HEK293 (cell line): Measurements from ENCODE around the gene ADA.
A peak's percentile ranks its signal among the peaks of the same experiment; 100 is the strongest.

Experiments used
- CTCF ChIA-PET: fragments of 350-600 bp; formaldehyde crosslinking; extraction: SDS; loops from one replicate; lab custom pipeline; 2021; ENCODE audit warnings: antibody characterized with exemption; lab: Yijun Ruan, JAX
- POLR2A ChIA-PET: fragments of 300-600 bp; formaldehyde crosslinking; extraction: SDS; loops from one replicate; lab custom pipeline; 2020; ENCODE audit warnings: antibody characterized with exemption, inconsistent platforms; lab: Yijun Ruan, JAX
- H3K27ac ChIP-seq: fragments of 200-500 bp; sonication (Bioruptor generic); 2 replicates; pipeline ENCODE4 v1.5.1; 2014; ENCODE audit warnings: low read depth, low read length, control low read depth, inconsistent platforms; ENCODE audit errors: extremely low read depth
- H3K36me3 ChIP-seq, 2 experiments: fragments of 200-500 bp in 1 of 2; sonication (Bioruptor generic) in 1 of 2; 1 replicate in 1 of 2; 2 replicates in 1 of 2; pipeline ENCODE4 v1.5.1; 2014 to 2017; ENCODE audit warnings: inconsistent platforms in 2 of 2, low read length in 2 of 2; ENCODE audit not compliant: control insufficient read depth in 2 of 2, insufficient read depth in 1 of 2
- H3K4me1 ChIP-seq: fragments of 200-500 bp; sonication (Bioruptor generic); 2 replicates; pipeline ENCODE4 v1.5.1; 2014; ENCODE audit warnings: mild to moderate bottlenecking, low read length, inconsistent platforms; ENCODE audit not compliant: control insufficient read depth, insufficient read depth
- H3K4me3 ChIP-seq: 2 replicates; pipeline ENCODE4 v1.5.1; 2011; ENCODE audit warnings: low read depth, mild to moderate bottlenecking, control low read depth, low read length, moderate library complexity
- H3K9me3 ChIP-seq: fragments of 200-500 bp; sonication (Bioruptor generic); 2 replicates; pipeline ENCODE4 v1.5.1; 2014; ENCODE audit warnings: low read depth, low read length, inconsistent platforms; ENCODE audit not compliant: control insufficient read depth, insufficient read depth
- GLI4 ChIP-seq: fragments of 450-650 bp; formaldehyde crosslinking; IDR thresholded peaks from 2 replicates; pipeline ENCODE4 v1.5.1; 2016; ENCODE audit warnings: missing biosample characterization, missing genetic modification characterization
- HOXD13 ChIP-seq: sonication (generic); formaldehyde crosslinking; IDR thresholded peaks from 2 replicates; pipeline ENCODE4 v1.8.0; 2022; ENCODE audit warnings: missing genetic modification reagents, borderline replicate concordance
- WT1 ChIP-seq: fragments of 450-650 bp; formaldehyde crosslinking; IDR thresholded peaks from 2 replicates; pipeline ENCODE4 v1.5.1; 2016; ENCODE audit warnings: missing biosample characterization, missing genetic modification characterization
- YY2 ChIP-seq: fragments of 450-650 bp; formaldehyde crosslinking; IDR thresholded peaks from 2 replicates; pipeline ENCODE4 v1.5.1; 2016; ENCODE audit warnings: missing biosample characterization, missing genetic modification characterization
- ZBTB20 ChIP-seq: fragments of 450-650 bp; formaldehyde crosslinking; IDR thresholded peaks from 2 replicates; pipeline ENCODE4 v1.5.1; 2016; ENCODE audit warnings: missing biosample characterization, missing genetic modification characterization
- ZBTB7A ChIP-seq: fragments of 450-650 bp; formaldehyde crosslinking; IDR thresholded peaks from 2 replicates; pipeline ENCODE4 v1.5.1; 2016; ENCODE audit warnings: low read depth, missing biosample characterization, missing genetic modification characterization
- ZEB2 ChIP-seq: fragments of 450-650 bp; formaldehyde crosslinking; IDR thresholded peaks from 2 replicates; pipeline ENCODE4 v1.5.1; 2016; ENCODE audit warnings: missing biosample characterization, missing genetic modification characterization
- ZFP37 ChIP-seq: fragments of 450-650 bp; formaldehyde crosslinking; IDR thresholded peaks from 2 replicates; pipeline ENCODE4 v1.5.1; 2016; ENCODE audit warnings: missing biosample characterization, missing genetic modification characterization
- ZNF121 ChIP-seq: fragments of 450-650 bp; formaldehyde crosslinking; IDR thresholded peaks from 2 replicates; pipeline ENCODE4 v1.5.1; 2016; ENCODE audit warnings: missing biosample characterization, missing genetic modification characterization
- ZNF133 ChIP-seq: fragments of 450-650 bp; formaldehyde crosslinking; IDR thresholded peaks from 2 replicates; pipeline ENCODE4 v1.5.1; 2016; ENCODE audit warnings: missing biosample characterization, missing genetic modification characterization
- ZNF140 ChIP-seq: fragments of 450-650 bp; formaldehyde crosslinking; IDR thresholded peaks from 2 replicates; pipeline ENCODE4 v1.5.1; 2016; ENCODE audit warnings: missing biosample characterization, missing genetic modification characterization
- ZNF148 ChIP-seq: fragments of 450-650 bp; formaldehyde crosslinking; IDR thresholded peaks from 2 replicates; pipeline ENCODE4 v1.5.0; 2017; ENCODE audit warnings: missing biosample characterization, missing genetic modification characterization, borderline replicate concordance
- ZNF155 ChIP-seq: fragments of 450-650 bp; formaldehyde crosslinking; IDR thresholded peaks from 2 replicates; pipeline ENCODE4 v1.5.1; 2016; ENCODE audit warnings: missing biosample characterization, missing genetic modification characterization
- ZNF184 ChIP-seq: fragments of 450-650 bp; IDR thresholded peaks from 2 replicates; pipeline ENCODE4 v1.5.1; 2018; ENCODE audit warnings: missing biosample characterization, mild to moderate bottlenecking, missing genetic modification characterization
- ZNF2 ChIP-seq: fragments of 450-650 bp; formaldehyde crosslinking; IDR thresholded peaks from 2 replicates; pipeline ENCODE4 v1.5.1; 2016; ENCODE audit warnings: missing biosample characterization, missing genetic modification characterization
- ZNF302 ChIP-seq: fragments of 450-650 bp; formaldehyde crosslinking; IDR thresholded peaks from 2 replicates; pipeline ENCODE4 v1.5.1; 2016; ENCODE audit warnings: missing biosample characterization, missing genetic modification characterization, low read depth
- ZNF335 ChIP-seq: fragments of 450-650 bp; formaldehyde crosslinking; conservative IDR thresholded peaks from 2 replicates; pipeline ENCODE4 v1.5.1; 2016; ENCODE audit warnings: missing biosample characterization, missing genetic modification characterization
- ZNF354C ChIP-seq: fragments of 450-650 bp; formaldehyde crosslinking; IDR thresholded peaks from 2 replicates; pipeline ENCODE4 v1.5.1; 2016; ENCODE audit warnings: missing biosample characterization, missing genetic modification characterization, low read depth, borderline replicate concordance
- ZNF366 ChIP-seq: fragments of 450-650 bp; formaldehyde crosslinking; conservative IDR thresholded peaks from 2 replicates; pipeline ENCODE4 v1.5.1; 2016; ENCODE audit warnings: missing biosample characterization, missing genetic modification characterization
- ZNF449 ChIP-seq: fragments of 450-650 bp; formaldehyde crosslinking; IDR thresholded peaks from 2 replicates; pipeline ENCODE4 v1.5.1; 2017; ENCODE audit warnings: missing biosample characterization, mild to moderate bottlenecking, missing genetic modification characterization, moderate library complexity
- ZNF473 ChIP-seq: fragments of 450-650 bp; formaldehyde crosslinking; IDR thresholded peaks from 2 replicates; pipeline ENCODE4 v1.5.1; 2017; ENCODE audit warnings: missing biosample characterization, missing genetic modification characterization
- ZNF596 ChIP-seq: fragments of 450-650 bp; IDR thresholded peaks from 2 replicates; pipeline ENCODE4 v1.5.0; 2018; ENCODE audit warnings: missing biosample characterization, mild to moderate bottlenecking, missing genetic modification characterization, moderate library complexity
- ZNF664 ChIP-seq: fragments of 450-650 bp; formaldehyde crosslinking; IDR thresholded peaks from 2 replicates; pipeline ENCODE4 v1.5.1; 2016; ENCODE audit warnings: missing biosample characterization, missing genetic modification characterization
- ZNF707 ChIP-seq: fragments of 450-650 bp; formaldehyde crosslinking; IDR thresholded peaks from 2 replicates; pipeline ENCODE4 v1.5.1; 2016; ENCODE audit warnings: missing biosample characterization, missing genetic modification characterization
- ZNF791 ChIP-seq: fragments of 450-650 bp; formaldehyde crosslinking; IDR thresholded peaks from 2 replicates; pipeline ENCODE4 v1.5.1; 2016; ENCODE audit warnings: missing biosample characterization, missing genetic modification characterization
- ZSCAN16 ChIP-seq: fragments of 450-650 bp; formaldehyde crosslinking; IDR thresholded peaks from 2 replicates; pipeline ENCODE4 v1.5.1; 2016; ENCODE audit warnings: missing biosample characterization, missing genetic modification characterization
- ZSCAN23 ChIP-seq: fragments of 450-650 bp; formaldehyde crosslinking; IDR thresholded peaks from 2 replicates; pipeline ENCODE4 v1.5.1; 2016; ENCODE audit warnings: missing biosample characterization, missing genetic modification characterization
- ZXDB ChIP-seq: fragments of 450-650 bp; formaldehyde crosslinking; IDR thresholded peaks from 2 replicates; pipeline ENCODE4 v1.5.1; 2016; ENCODE audit warnings: missing biosample characterization, missing genetic modification characterization

Gene ADA

GRCh38 chr20:44643154-44643519 is 8.4 kb downstream of the ADA start:
- H3K4me3 ChIP-seq = no peak overlapping the region
- TF ChIP-seq ZNF664 (tag by site-specific recombination) (peak; percentile 79), ZNF184 (no peak), ZBTB7A (tag by site-specific recombination) (no peak)
- H3K27ac ChIP-seq = no peak overlapping the region
- no peaks in the 10 kb centered on the region for H3K9me3 ChIP-seq
- H3K36me3 ChIP-seq = peaks cover 0 to 3% of the 10 kb centered on the region in 2 experiments; a peak in 1 of 3 replicates
- ChIA-PET POLR2A (interaction anchor here (1.1 to 2.0 kb wide), 2 partner anchors 9 to 105 kb away, joined by 3 to 10 read pairs; partner anchors contain the start of gene ADA), CTCF (interaction anchor here (0.6 to 1.6 kb wide), 3 partner anchors 40 to 154 kb away, joined by 4 to 5 read pairs (median 4); no protein-coding TSS in a partner anchor)
- H3K4me1 ChIP-seq = peaks cover 6% of the 10 kb centered on the region

GRCh38 chr20:44642203-44643153 is 9.0 kb downstream of the ADA start:
- CTCF ChIA-PET = interaction anchor here (0.6 to 1.6 kb wide), 4 partner anchors 41 to 190 kb away, joined by 3 to 5 read pairs (median 4); no protein-coding TSS in a partner anchor
- TF ChIP-seq HOXD13 (CRISPR knock-in tag) (no peak), ZEB2 (0 out of 2 replicates have a peak, but pooled peaks have one; percentile 27), ZNF354C (tag by site-specific recombination) (no peak), ZNF473 (tag by site-specific recombination) (no peak), ZNF596 (tag by site-specific recombination) (no peak), ZBTB20 (tag by site-specific recombination) (peak; percentile 44; the same call in 1 of the 2 replicates), WT1 (tag by site-specific recombination) (no peak), ZNF155 (tag by site-specific recombination) (no peak), ZNF121 (tag by site-specific recombination) (no peak), ZFP37 (tag by site-specific recombination) (no peak), ZNF140 (no peak), GLI4 (tag by site-specific recombination) (no peak), ZNF449 (tag by site-specific recombination) (no peak), ZSCAN23 (no peak), ZNF366 (tag by site-specific recombination) (0 out of 2 replicates have a peak, but pooled peaks have one; percentile 41), ZSCAN16 (tag by site-specific recombination) (no peak), ZXDB (no peak), ZNF335 (tag by site-specific recombination) (peak; percentile 50), ZNF148 (no peak), YY2 (tag by site-specific recombination) (no peak), ZNF2 (no peak), ZNF133 (tag by site-specific recombination) (no peak), ZNF302 (tag by site-specific recombination) (no peak), ZNF791 (no peak; the same call in 1 of the 2 replicates), ZNF707 (tag by site-specific recombination) (no peak)

More at GRCh38 chr20:44642203-44643153, 9.0 kb downstream of the ADA start:
- POLR2A ChIA-PET = interaction anchor here (2.0 kb wide), 1 partner anchor 9 kb away, joined by 10 read pairs; the partner anchor contains the start of gene ADA
- H3K4me3 ChIP-seq = no peak overlapping the region
- H3K36me3 ChIP-seq = peaks cover 0 to 3% of the 10 kb centered on the region in 2 experiments; a peak in 1 of 3 replicates
- H3K4me1 ChIP-seq = peaks cover 6% of the 10 kb centered on the region
- H3K9me3 ChIP-seq = no peaks in the 10 kb centered on the region
- H3K27ac ChIP-seq = no peak overlapping the region; the same call in 1 of the 2 replicates
